Measurements from ENCODE around the gene HAUS7. TPM values are rescaled to one million over a fixed set of nuclear protein-coding genes. Genes with fewer than 3 reads are reported as not detected.

Gene HAUS7
- total RNA-seq, 1 experiment from 2014 or later: 28.9 TPM

GRCh38 chrX:153447581-153447960, 22.8 kb downstream of the HAUS7 start:
- H3K9me2 ChIP-seq (ENCODE audit: insufficient read depth): no peaks in the 10 kb centered on the region
- no peak overlapping the region for H3K4me2 ChIP-seq (ENCODE audit: low read length)
- no peak overlapping the region for H3K9ac ChIP-seq (ENCODE audit: low read length)
- H3K79me2 ChIP-seq (ENCODE audit: insufficient read depth, low read length): no peaks in the 10 kb centered on the region
- no peak overlapping the region for H3K27ac ChIP-seq (ENCODE audit: low read depth, low read length)
- H4K20me1 ChIP-seq (ENCODE audit: insufficient read depth): no peaks in the 10 kb centered on the region
- RAD21 ChIA-PET (ENCODE audit: low non-redundant PET in 1 of 2, low total read pairs in 2 of 2, uncharacterized antibody in 2 of 2, unreplicated experiment in 2 of 2): no interaction called here
- H3K4me3 ChIP-seq (replicated peaks in 1 of 2; ENCODE audit: low read depth in 1 of 2, low read length in 2 of 2): no peak overlapping the region
- no peak for DNase-seq (ENCODE audit: low read depth, low spot score)
- no TSS peak for BruUV-seq (replicated peaks)
- POLR2A ChIA-PET: no interaction called here
- H3K9me3 ChIP-seq (ENCODE audit: control insufficient read depth in 1 of 2, insufficient read depth in 1 of 2, low read depth in 1 of 2, low read length in 2 of 2): no peaks in the 10 kb centered on the region
- no peak for ATAC-seq
- CTCF ChIA-PET: no interaction called here
- no peak overlapping the region for H2AFZ ChIP-seq (ENCODE audit: low read depth, low read length, poor library complexity, severe bottlenecking)
- no peaks in the 10 kb centered on the region for H3K36me3 ChIP-seq (ENCODE audit: control insufficient read depth in 1 of 2, insufficient read depth in 2 of 2, low read length in 2 of 2)
- intact Hi-C loops (cut with micrococcal nuclease): no loop called here
- no peaks in the 10 kb centered on the region for H3K27me3 ChIP-seq (ENCODE audit: insufficient read depth, low read length)
- TF ChIP-seq YY1 (IDR thresholded peaks at IDR 0.05; ENCODE audit: extremely low read depth, insufficient replicate concordance, low read depth, low read length): no peak
- no peak for TF ChIP-seq CTCF (IDR thresholded peaks at IDR 0.05 in 2 of 3, conservative IDR thresholded peaks at IDR 0.05 in 1 of 3; ENCODE audit: borderline replicate concordance in 1 of 3, insufficient read depth in 1 of 3, low read depth in 2 of 3, low read length in 2 of 3)
- no peak for TF ChIP-seq EGR1 (IDR thresholded peaks at IDR 0.05; ENCODE audit: low read depth)
- no peak for TF ChIP-seq EZH2phosphoT487 (IDR thresholded peaks at IDR 0.05; ENCODE audit: borderline replicate concordance)
- no peak for TF ChIP-seq EZH2 (IDR thresholded peaks at IDR 0.05)
- no peak for TF ChIP-seq ELF1 (IDR thresholded peaks at IDR 0.05; ENCODE audit: borderline replicate concordance, low read depth)
- TF ChIP-seq POLR2A (IDR thresholded peaks at IDR 0.05; ENCODE audit: borderline replicate concordance, extremely low read depth, insufficient read depth, insufficient read length): no peak
- no peak for TF ChIP-seq RAD21 (IDR thresholded peaks at IDR 0.05; ENCODE audit: low read depth)
- TF ChIP-seq TCF7L2 (IDR thresholded peaks at IDR 0.05; ENCODE audit: borderline replicate concordance, extremely low read depth, insufficient read depth, insufficient read length): no peak
- TF ChIP-seq ATF3 (IDR thresholded peaks at IDR 0.05): no peak
- no peak for TF ChIP-seq ZFX (IDR thresholded peaks at IDR 0.05)
- TF ChIP-seq CBX3 (IDR thresholded peaks at IDR 0.05; ENCODE audit: low read depth): no peak
- TF ChIP-seq SRF (IDR thresholded peaks at IDR 0.05; ENCODE audit: low read depth): no peak
- H3K4me1 ChIP-seq (ENCODE audit: control insufficient read depth in 1 of 2, insufficient read depth in 2 of 2, low read length in 2 of 2): peaks cover 0 to 7% of the 10 kb centered on the region in 2 experiments; a peak in 1 of 4 replicates

All from HCT116 (cell line).